NCI-H226 (cell line): ENCODE results near the gene DCAF12.
"Not testable (repeated sequence)": the region's sequence is repeated elsewhere in the genome, so short reads cannot be mapped to it uniquely, and the experiment has no call there.

Experiments used
- DNase-seq: peaks from one replicate; pipeline ENCODE4 v3.0.0-alpha.2; 2015

Gene DCAF12

DNA sequence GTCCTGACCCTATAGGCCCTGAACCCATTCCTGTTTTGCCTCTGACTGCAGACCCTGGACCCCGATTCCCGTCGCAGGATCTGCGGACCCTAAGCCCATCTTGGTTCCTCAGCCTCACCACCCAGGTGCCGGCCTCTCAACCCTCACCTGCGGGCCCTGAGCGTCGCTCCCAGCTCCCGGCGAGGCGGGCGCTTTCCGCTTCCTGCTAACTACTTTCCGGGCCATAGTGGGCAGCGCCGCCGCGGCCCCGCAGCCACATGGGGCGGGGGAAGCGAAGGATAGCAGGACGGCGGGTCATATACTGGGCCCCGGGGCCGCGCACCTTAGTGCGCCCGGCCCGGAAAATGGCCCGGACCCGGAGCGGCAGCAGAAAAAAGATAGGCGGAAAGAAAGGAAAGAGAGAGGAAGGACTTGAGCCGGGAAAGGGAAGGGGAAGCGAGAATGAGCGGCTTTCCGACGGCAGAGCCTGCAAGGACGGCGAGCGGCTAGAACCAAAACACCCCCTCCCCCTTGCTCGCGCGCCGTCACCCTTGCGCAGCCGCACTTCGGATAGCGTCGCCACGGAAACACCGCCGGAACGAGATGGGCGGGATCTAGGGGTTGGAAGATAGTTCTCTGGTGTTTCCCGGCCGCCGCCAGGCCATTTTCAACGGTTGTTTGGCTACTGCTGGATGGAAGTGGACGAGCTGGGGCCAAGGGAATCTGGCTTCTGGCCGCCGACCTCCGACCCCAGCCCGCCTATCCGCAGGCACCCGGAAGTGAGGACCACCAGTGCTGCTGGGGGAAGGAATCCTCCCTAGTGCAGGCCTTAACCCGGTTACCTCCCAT is at the start of gene DCAF12:
Gene DCAF12, minus strand, starts transcription at position 492 of the 828 bp plus-strand sequence. Its CDS starts 267 bp downstream, at position 225.
- DNase-seq, result peak; percentile 70

DNA sequence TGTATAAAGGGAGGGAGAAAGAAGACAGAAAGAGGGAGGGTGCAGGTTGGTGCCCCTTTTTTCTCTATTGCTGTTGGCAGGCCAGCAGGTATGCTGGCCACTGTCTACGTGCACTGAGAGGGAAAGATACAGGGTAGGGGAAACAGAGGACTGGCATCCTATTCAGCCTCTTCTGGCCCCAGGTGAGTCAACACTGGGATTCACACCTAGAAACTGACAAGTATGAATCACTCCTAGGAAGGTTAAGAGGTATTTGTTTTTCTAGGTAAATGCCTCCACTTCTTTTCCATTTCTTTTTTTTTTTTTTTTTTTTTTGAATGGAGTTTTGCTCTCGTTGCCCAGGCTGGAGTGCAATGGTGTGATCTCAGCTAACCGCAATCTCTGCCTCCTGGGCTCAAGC is 49.6 kb upstream of the DCAF12 start:
- DNase-seq, result no peak

DNA sequence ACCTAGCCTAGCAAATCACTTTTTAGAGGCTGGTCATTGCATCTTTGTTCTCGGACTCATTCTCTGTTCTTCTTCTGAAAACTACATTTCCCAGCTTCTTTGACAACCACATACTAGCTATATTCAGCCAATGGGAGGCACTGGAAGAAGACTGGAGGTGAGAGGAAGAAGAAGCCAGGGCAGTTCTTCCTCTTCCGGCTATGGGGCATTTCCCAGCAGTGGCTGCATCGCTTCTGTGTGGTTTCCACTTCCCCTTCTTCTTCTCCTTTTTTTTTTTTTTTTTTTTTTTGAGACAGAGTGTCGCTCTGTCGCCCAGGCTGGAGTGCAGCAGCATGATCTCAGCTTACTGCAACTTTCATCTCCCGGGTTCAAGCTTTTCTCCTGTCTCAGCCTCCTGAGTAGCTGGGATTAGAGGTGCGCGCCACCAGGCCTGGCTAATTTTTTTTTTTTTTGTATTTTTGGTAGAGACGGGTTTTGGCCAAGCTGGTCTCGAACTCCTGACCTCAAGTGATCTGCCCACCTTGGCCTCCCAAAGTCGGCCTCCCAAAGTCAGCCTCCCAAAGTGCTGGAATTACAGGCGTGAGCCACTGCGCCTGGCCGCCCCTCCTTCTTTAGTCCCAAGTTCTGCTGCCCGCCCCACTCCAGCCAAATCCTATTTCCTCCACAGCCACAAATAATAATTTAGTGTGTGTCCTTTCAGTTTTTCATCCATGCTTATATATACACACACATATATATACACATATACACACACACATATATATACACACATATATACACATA is 45.4 kb upstream of the DCAF12 start:
- no peak for DNase-seq

DNA sequence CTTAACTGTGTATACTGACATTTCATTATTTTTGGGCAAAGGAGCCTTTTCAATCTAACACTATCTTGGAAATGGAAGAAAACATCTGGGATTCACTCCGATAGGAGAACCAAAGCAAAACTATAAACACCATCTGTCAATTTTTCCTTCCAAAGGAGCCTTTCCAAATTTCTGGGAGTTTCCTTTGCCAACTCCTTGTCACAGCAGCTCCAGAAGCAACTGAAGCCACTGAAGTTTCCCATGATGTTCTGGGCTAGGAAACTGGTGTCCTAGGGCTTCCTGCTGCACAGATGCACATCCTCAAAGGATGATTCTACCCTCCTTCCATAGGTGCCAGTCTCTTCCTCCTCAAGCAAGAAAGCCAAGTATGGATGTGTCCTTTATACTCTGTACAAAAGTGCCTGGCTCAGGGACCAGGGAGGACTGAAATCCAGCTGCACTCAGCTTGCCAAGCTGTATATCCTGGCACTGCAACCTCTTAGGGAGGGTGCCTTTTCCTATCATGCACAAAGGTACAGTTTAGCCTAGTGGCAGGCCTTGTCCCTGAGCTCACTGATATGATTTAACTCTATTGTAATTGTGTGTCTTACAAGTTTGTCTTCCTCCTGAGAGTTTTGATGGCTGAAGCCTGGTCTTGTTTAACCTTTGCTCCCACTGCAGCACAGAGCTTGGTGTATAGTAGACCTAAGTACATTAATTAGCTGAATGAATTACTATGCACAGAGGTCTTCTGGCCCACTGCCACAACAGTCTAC is 43.9 kb upstream of the DCAF12 start:
- DNase-seq, result no peak

DNA sequence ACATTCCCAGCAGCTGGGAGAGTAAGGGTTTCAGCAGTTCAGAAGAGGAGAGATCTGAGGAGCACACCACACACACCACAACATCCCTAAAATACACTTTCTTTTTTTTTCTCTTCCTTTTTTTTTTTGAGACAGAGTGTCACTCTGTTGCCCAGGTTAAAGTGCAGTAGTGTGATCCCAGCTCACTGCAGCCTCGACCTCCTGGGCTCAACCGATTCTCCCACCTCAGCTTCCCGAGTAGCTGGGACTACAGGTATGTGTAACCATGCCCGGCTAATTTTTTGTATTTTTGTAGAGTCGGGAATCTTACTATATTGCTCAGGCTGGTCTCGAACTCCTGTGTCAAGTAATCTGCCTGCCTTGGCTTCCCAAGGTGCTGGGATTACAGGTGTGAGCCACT is 42.6 kb upstream of the DCAF12 start:
- DNase-seq, result no peak

DNA sequence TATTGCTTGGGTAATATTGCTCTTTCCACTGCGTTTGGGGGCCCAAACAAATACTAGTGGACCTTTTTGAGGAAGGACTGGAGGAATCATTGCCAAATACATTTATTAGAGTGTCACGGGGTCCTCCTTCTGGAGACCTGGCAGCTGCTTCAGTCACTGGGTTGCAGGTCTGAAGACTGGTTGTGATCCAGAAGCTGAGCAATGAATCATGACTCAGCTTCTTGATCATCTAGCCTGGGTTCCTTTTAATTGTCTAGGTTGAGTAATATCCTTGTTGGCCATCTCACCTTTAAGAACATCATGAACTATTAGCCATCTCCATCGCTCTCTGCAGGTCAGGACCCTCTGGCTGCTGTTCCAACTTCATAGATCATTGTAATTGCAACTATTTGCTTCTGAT is 36.9 kb upstream of the DCAF12 start:
- no peak for DNase-seq

DNA sequence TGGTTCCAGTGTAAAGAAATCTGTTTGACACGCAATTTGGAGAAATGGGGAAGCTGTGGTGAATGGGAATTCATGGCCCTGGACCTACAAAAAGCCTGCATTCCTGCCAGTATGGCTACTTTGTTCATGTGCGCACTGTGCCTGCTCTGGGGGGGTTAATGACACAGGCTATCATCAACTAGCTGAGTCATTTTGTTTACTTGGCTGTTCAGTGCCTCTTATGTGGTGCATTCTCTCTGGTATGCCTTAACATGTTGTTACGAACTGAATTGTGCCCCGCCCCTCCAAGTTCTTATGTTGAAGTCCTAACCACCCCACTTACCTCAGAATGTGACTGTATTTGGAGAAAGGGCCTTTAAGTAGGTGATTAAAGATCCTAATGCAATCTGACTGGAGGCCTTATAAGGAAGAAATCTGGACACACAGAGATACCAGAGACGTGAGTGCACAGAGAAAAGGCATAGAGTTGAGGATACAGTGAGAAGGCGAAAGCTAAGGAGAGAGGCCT is 31.9 kb upstream of the DCAF12 start:
- no peak for DNase-seq

DNA sequence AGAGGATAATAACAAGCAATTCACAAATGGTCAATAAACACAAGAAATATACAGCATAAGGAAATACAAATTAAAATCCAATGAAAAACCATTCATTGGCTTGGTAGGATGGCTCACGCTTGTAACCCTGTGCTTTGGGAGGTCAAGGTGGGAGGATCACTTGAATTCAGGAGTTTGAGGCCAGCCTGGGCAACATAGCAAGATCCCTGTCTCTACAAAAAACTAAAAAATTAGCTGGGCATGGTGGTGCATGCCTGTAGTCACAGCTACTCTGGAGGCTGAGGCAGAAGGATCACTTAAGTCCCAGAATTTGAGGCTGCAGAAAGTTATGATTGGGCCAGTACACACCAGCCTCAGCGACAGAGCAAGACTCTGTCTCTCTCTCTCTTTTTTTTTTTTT is 31.4 kb upstream of the DCAF12 start:
- no peak for DNase-seq

DNA sequence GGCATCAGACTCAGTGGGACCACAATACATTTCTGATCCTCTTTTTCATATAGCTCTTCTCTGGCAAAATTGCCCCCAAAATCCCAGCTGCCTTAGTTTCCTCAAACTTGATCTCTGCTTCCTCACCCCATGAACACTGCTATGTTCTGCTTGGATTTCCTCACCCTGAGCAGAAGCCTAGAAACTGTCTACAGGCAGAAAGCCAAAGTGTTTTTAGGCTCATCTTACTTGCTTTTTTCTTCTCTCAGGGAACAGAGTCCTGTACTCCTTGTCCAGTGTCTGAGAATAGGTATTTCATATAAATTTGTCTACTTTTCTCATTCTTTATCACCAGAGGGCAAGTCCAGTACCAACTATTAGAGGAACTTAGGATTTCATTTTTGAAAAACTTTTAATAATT is 30.8 kb upstream of the DCAF12 start:
- no peak for DNase-seq

DNA sequence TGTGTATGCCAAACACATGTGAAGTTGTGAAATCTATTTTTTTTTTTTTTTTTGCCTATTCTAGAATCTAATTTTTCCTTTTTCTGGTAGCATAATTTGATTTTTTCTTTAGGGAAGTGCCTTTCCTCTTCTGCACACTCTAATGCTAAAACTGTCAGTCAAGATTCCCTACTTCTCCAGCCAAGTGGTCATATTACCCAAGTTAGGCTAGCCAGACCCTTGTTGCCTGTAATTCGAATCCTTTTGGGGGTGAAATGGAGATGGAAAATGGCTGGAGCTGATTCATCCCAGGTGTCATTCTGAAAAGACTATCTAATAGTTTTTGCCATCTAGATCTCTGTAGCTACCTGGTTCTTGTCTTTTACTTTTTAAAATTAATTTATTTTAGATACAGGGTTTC is 27.6 kb upstream of the DCAF12 start:
- no peak for DNase-seq

DNA sequence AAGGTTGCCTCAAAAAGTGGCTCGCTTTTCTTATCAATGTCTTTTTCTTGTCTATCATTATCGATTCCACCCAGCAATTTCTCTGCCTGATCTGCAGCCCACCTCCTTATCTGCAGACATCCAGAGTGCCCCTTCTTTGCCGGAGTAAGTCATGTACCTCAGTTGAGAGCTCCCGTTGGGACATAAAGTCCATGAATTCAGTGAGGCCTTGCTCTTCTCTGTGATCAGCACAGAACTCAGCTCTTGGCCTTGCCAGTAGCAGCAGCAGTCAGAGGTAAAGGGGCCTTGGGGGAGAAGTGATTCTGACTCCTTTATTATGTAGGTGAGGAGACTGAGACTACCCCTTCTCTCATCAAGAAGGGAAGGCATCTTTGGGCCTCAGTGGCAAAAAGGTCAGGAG is 24.9 kb upstream of the DCAF12 start:
- no peak for DNase-seq

DNA sequence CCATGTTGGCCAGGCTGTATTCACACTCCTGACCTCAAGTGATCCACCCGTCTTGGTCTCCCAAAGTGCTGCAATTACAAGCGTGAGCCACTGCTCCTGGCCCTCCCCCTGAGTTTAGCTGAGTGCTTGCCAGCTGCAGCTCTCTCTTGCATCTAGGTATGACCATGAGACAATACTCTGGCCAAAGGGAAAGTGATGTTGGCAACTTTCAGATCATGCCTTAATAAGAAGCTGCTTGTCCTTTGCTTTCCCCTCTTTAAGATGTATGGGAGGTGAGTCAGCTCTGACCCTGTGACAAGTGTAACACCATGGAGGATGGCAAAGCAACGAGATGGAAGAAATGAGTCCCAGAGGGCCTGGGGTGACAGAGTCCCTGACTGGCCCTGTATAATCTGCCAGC is 18.7 kb upstream of the DCAF12 start:
- DNase-seq, result no peak

DNA sequence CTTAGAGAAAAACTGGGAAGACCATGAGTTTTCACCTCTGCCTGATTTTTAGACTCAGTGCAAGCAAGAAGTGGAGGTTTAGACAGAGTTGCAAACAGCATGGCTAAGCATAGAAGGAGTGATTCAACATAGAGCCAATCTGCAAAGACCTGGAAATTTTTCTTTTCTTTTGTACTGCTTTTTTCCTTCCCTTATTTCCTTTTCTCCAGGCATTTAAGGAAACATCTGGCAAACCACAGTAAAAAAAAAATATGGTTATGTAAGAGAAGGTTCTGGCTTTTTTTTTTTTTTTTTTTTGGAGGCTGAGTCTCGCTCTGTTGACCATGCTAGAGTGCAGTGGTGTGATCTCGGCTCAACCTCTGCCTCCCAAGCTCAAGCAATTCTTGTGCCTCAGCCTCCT is 16.6 kb upstream of the DCAF12 start:
- DNase-seq, result no peak

DNA sequence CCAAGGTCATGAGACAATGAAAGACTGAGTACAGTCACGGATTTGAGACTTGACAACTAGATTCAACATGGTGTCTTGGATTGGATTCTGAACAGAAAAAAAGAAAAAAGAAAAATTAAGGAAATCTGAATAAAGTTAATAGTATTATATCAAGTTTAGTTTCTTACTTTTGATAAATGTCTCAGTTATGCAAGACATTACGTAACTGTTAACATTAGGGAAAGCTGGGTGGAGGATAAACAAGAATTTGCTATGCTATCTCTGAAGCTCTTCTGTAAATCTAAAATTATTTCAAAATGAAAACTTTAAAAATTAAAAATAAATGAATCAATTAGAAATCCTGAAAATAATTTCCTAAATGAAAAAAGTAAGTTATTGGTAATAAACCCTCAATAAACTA is 14.4 kb upstream of the DCAF12 start:
- DNase-seq, result no peak

DNA sequence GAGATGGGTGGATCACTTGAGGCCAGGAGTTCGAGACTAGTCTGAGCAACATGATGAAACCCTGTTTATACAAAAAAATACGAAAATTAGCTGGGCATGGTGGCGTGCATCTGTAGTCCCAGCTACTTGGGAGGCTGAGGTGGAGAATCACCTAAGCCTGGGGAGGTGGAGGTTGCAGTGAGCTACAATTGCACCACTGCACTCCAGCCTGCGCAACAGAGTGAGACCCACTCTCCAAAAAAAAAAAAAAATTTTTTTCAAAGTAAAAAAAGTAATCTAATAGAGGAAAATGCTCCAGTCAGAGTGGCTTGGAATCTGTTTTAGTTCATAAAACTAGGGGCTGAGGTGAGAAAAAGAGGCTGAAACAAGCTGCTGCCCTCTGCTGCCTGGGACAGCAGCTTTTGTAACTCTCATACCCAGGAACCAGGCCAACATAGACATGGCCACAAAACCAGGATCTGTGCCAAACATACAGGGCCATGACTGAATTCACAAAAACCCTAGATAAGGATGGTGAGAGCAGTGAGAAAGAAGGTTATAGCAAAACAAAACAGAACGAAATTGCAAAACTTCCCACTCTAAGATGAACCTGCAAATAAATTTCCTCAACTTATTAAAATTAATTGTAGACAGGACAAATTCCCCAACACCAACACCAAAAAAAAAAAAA is 13.1 kb upstream of the DCAF12 start:
- peak; percentile 67 for DNase-seq

DNA sequence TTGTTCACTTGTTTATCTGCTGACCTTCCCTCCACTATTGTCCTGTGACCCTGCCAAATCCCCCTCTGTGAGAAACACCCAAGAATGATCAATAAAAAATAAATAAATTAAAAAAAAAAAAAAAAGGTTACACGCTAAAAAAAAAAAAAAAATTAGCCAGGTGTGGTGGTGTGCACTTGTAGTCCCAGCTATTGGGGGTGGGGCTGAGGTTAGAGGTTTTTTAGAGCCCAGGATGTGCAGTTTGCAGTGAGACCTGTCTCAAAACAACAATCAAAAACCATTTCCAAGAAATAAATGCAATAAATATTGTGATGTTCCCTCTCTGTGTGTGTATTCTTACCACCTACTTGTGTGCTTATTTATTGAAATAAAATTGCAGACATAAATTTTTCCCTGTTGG is 12.1 kb upstream of the DCAF12 start:
- not testable (repeated sequence) for DNase-seq

DNA sequence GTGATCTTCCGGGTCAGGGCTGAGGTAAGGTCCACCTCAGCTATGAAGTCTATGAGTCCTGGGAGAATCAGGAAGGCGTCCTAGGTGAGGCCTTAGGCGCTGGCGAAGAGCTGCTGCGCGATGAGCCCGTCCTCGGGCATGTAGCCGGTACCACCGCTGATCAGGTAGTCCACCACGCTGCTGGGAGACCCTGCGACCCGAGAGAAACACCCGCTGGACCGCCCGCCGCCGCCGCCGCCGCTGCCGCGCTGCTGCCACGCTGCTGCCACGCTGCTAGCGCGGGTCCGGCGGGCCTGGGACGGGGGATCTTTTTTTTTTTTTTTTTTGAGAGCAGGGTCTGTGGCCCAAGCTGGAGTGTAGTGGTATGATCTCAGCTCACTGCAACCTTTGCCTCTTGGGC is 8.0 kb upstream of the DCAF12 start:
- no peak for DNase-seq

DNA sequence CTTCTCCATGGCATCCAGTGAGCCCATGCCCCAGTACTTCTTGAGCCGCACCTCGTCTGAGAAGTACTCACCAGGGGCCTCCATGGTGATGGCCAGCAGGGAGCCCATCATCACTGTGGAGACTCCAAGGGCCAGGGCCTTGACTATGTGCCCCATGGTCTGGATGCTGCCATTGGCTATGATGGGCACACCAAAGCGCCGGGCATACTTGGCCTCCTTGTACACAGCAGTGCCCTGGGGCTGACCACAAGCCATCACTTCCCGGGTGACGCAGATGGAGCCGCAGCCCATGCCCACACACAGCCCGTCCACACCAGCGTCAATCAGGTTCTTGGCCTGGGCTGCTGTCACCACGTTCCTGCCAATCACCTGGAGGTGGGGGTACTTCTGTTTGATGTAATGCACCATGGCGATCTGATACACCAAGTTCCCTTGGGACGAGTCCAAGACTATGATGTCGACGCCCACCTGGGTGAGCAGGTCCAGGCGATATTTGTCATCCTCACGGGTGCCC is 7.0 kb upstream of the DCAF12 start:
- DNase-seq, result no peak

DNA sequence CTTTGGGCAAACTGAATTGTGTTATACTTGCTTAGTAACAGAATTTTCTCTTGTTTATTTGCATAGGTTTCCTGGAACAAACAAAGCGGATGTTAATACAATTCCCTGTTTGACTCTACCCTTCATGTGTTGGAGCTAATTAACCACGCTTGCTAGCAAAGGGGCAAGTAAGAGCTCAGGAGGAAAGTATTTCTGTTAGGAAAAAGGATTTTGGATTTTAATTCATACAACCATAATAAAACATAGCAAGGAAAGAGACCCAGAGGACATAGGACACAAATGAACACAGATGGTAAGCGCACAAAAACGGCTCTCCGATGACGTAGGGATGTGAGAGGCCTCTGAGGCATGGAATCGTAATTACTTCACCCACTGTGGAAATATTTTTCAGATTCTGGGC is 5.1 kb upstream of the DCAF12 start:
- no peak for DNase-seq

DNA sequence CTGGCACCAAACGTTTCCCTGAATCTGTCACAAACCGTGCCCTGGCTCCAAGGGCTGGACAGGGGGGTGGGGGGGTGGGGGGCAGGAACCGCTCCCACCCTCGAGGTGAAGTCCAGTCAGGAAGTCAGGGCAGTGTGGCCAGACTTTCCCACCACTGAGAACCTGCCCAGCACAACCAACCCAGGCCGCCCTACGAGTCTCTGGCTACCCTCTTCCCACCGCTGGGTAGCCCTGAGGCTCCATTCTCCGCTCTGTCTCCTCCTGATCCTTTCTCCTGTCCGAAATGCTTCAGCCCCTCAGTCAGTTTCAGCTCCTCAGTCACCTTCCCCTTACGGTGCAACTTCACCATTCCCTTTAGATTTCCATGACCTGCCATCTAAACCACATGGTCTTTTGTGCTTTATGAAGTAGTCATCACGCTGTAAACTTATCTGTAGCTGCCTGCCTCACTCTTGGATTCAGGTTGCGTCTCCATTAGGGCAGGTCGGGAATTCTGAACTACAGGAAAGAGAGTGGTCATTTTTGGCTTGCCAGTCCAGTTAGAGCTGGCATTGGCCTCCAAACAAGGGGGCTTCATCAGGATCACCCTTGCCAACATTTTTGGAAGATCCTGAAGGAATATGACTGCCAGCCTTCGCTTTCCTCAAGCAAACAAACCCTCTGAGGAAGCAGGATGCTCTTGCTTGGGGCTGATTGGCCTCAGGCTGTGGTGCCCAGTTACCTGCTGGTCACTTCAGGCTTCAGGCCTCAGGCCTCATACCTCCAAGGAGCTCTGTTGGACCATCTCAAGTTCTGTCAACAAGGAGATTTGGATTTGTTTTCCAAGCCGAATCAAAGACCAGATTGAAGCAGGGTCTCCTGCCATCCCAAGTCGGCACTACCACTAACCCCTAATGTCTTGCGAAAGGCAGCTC is 794 bp upstream of the DCAF12 start:
- DNase-seq, result no peak

DNA sequence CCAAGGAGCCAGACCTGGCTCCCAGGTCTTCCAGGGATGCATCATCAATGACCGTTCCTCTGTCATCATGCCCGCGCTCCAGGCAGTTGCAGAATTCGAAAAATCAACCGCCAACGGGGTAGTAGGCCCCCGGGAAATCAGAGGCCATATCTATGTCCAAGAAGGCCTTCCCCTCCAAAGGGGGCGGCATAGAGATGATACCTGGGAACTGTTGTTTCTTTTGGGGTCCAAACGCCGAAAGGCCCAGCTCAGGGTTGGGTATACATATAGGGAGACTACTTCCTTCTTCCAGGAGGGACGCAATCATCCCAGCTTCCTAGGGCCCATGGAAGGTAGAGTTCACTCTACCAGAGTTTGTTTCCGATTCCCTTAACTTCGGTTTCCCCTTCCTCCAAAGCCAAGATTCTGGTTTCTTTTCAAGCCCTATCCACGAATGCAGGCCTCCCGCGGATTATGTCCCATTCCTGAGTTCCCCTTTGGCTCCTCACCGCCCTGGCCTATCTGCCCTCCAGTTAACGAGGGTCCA is 754 bp downstream of the DCAF12 start:
- no peak for DNase-seq
